ENCODE measurements around the gene RIN3.

RIN3 gene

DNA sequence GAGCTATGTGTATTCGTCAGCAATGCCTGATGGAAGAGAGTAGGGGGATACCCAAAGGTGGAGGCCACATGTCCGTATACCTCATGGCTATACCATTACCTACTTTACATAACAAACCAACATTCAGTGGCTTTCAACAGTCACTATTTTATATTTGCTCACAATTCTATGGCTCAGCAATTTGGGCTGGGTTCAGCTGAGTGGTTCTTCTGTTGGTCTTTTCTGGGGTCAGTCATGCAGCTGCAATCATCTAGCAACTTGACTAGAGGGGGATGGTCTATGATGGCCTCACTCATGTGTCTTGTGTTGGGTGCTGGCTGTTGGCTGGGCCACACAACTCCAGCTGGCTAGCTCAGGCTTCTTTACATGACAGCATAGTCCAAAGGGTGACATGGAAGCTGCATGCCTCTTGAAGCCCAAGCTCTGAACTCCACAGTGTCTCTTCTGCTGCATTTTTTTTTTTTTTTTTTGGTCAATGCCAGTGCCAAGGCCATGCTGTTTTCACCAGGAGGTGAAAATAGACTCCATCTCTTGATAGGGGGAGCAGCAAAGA lies 53.7 kb downstream of the RIN3 start:
- no peak for DNase-seq (ENCODE audit: low read depth)
- TF ChIP-seq MYC (IDR thresholded peaks at IDR 0.05; ENCODE audit: low read depth, low read length) (no peak), POLR2A (IDR thresholded peaks at IDR 0.05; ENCODE audit: extremely low read depth, insufficient read length) (no peak)
- TF ChIP-seq, protein P1, sequence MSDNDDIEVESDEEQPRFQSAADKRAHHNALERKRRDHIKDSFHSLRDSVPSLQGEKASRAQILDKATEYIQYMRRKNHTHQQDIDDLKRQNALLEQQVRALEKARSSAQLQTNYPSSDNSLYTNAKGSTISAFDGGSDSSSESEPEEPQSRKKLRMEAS (IDR thresholded peaks at IDR 0.05; ENCODE audit: low read depth, low read length) = no peak
- TF ChIP-seq, protein P2, sequence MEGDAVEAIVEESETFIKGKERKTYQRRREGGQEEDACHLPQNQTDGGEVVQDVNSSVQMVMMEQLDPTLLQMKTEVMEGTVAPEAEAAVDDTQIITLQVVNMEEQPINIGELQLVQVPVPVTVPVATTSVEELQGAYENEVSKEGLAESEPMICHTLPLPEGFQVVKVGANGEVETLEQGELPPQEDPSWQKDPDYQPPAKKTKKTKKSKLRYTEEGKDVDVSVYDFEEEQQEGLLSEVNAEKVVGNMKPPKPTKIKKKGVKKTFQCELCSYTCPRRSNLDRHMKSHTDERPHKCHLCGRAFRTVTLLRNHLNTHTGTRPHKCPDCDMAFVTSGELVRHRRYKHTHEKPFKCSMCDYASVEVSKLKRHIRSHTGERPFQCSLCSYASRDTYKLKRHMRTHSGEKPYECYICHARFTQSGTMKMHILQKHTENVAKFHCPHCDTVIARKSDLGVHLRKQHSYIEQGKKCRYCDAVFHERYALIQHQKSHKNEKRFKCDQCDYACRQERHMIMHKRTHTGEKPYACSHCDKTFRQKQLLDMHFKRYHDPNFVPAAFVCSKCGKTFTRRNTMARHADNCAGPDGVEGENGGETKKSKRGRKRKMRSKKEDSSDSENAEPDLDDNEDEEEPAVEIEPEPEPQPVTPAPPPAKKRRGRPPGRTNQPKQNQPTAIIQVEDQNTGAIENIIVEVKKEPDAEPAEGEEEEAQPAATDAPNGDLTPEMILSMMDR (IDR thresholded peaks at IDR 0.05; ENCODE audit: low read depth, low read length) = no peak
- no peak overlapping the region for H3K4me3 ChIP-seq (ENCODE audit: low read depth, low read length)

DNA sequence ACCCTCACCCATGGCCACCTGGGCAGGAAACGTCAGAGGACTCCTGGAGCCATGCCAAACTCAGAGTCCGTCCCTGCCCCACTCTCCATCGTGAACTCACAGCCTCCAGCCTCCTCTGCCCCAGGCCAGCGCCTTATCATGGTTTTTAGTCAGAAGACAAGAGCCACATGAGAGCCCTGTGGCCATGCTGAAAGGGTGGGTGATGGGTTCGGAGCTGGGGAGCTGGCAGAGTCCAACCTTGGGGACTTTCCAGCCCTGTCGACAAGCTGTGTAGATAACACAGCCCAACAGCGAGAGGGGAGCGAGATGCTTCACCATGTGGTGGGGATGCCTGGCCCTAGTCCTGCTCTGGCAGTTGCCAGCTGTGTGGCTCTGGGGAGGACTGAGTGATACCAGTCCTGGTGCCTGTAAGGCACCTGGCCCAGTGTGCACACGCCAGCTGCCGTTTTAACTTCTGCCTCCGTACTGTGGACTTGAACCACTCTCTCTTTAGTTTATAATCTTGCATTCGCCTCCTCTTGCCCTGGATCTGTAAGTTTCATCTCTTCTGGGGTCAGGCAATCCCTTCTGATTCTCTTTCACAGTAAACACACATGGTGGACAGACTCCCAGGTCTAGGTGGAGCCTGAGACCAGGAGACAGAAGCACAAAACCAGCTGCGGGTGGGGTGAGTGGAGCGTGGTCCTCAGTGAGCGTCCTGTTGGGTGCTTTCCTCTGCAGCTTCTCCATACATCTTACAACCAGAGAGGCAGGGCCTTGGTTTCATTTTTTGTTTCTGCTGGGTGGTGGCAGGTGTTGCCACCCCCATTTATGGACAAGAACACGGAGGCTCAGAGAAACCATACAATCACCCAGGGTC lies 55.3 kb downstream of the RIN3 start:
- DNase-seq (ENCODE audit: low read depth) = no peak
- TF ChIP-seq, protein P2 (IDR thresholded peaks at IDR 0.05; ENCODE audit: low read depth, low read length) = no peak
- TF ChIP-seq, protein P1 (IDR thresholded peaks at IDR 0.05; ENCODE audit: low read depth, low read length) = no peak
- TF ChIP-seq MYC (IDR thresholded peaks at IDR 0.05; ENCODE audit: low read depth, low read length) = no peak
- TF ChIP-seq POLR2A (IDR thresholded peaks at IDR 0.05; ENCODE audit: extremely low read depth, insufficient read length) = no peak
- no peak overlapping the region for H3K4me3 ChIP-seq (ENCODE audit: low read depth, low read length)

DNA sequence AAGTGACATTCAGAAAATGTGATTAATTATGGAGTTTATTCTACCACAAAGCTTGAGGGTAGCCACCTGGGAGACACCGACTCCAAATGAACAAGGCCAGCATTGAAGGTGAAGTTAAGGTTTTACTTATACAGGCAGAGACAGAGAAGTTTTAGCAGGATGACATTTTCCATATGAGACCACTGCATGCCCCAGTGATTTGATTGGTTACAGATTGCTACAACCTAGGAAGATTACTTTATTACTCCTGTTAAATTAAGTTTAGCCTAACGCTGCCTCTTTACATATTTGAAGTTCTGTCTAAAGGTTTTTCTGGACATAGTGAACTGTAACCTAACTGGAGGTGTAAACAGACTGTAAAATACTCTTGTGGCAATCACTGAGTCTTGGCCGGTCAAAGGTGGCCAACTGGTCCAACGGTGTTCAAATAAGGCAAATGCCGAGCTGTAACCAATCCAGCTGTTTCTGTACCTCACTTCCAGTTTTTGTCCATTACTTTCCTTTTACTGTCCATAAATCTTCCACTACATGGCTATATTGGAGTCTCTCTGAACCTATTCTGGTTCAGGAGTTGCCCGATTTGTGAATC lies 57.2 kb downstream of the RIN3 start:
- TF ChIP-seq MYC (IDR thresholded peaks at IDR 0.05; ENCODE audit: low read depth, low read length) = no peak
- no peak for DNase-seq (ENCODE audit: low read depth)
- H3K4me3 ChIP-seq (ENCODE audit: low read depth, low read length) = no peak overlapping the region

DNA sequence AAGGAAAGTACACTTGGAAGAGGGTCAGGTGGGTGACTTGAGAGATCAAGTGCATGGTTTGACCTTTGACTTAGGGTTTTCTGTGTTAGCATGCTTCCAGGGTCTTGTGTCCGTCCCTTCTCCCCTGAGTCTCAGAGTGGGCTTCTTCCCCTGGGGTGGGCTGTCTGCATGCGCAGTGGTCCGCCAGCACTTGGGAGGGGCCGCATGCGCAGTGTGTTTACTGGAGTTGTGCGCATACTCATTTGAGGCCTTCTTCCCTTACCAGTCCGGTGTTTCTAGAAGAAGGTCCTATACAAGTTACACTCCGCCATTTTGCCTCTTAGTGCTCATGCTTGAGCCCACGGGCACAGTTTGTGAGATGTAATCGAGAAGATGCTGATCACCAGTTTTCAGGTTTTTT lies 58.5 kb downstream of the RIN3 start:
- TF ChIP-seq POLR2A (IDR thresholded peaks at IDR 0.05; ENCODE audit: extremely low read depth, insufficient read length) (no peak), MYC (IDR thresholded peaks at IDR 0.05; ENCODE audit: low read depth, low read length) (no peak)
- TF ChIP-seq, protein P2 (IDR thresholded peaks at IDR 0.05; ENCODE audit: low read depth, low read length) = no peak
- TF ChIP-seq, protein P1 (IDR thresholded peaks at IDR 0.05; ENCODE audit: low read depth, low read length) = no peak
- no peak for DNase-seq (ENCODE audit: low read depth)
- H3K4me3 ChIP-seq (ENCODE audit: low read depth, low read length) = no peak overlapping the region

DNA sequence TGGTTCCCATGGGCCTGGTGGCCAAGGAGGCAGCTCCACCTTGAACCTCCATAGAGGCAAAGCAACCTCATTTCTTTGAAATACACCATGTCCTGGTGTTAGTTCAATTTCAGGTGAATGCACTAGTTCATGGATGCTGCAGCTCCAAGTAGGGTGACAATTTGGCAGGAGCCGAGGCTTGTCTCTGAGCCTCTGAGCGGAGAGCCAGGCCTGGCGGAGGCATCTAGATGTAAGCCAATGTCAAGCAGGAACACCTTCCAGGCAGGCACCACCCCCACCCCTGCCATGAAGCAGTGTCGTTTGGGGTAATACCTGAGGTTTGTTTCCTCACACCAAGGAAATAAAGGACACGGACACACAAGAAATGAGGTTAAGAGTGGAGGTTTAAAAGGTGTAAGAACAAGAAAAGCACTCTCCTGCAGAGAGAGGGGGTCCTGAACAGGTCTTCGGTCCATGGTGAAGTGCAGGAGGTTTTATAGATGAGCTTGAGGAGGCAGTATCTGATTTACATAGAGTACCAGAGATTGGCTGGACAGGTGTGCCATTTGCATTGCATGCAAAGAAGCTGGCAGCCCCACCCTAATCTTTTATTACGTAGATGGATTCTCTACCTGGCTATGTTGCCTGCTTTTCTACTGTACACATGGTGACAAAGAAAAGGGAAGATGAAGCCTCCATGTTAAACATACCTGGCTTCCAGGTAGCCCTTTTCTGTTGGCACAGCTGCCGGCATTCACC lies 60.3 kb downstream of the RIN3 start:
- H3K4me3 ChIP-seq (ENCODE audit: low read depth, low read length) = no peak overlapping the region
- TF ChIP-seq MYC (IDR thresholded peaks at IDR 0.05; ENCODE audit: low read depth, low read length) = no peak
- no peak for TF ChIP-seq POLR2A (IDR thresholded peaks at IDR 0.05; ENCODE audit: extremely low read depth, insufficient read length)
- TF ChIP-seq, protein P1 (IDR thresholded peaks at IDR 0.05; ENCODE audit: low read depth, low read length) = no peak
- TF ChIP-seq, protein P2 (IDR thresholded peaks at IDR 0.05; ENCODE audit: low read depth, low read length) = no peak
- DNase-seq (ENCODE audit: low read depth) = no peak

Measured in NB4 (cell line).